NCI-H2081 treated with DMSO at 0.1 percent for 48 hours (cell line): ENCODE data around the gene BRI3.
A peak's percentile ranks its signal among the peaks of the same experiment; 100 is the strongest.

Source experiments
- DNase-seq: peaks from one replicate; lab custom pipeline; 2025; lab: John Stamatoyannopoulos, UW

The BRI3 gene

DNA sequence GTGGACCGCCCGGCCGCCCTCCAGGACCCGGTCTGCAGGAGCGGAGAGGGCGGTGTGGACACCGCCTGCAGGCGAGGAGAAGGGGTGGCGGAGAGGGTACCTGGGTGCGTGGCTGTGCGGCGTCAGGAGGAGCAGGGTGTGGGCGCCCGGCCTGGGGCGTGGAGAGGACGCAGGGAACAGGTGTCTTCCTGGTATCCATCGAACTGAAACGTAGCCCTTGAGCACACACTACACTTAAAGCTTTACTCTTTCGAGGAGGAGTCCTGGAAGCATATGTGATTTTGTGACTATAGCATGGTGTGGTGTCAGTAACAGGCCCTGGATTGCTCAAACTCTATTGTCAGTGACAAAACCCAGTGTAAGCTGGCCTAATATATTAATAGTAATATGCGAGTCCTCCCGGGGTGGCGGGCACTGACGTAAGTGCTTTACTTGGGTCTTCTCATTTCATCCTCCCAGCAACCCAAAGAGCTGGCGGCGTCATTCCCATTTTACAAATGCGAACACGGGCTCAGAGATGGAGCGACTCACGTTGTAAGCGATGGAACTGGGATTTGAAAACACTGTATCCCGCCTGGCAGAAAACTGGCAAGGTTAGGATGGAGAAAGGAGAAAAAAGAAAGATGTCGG is 28.9 kb upstream of the BRI3 start:
- DNase-seq = no peak

DNA sequence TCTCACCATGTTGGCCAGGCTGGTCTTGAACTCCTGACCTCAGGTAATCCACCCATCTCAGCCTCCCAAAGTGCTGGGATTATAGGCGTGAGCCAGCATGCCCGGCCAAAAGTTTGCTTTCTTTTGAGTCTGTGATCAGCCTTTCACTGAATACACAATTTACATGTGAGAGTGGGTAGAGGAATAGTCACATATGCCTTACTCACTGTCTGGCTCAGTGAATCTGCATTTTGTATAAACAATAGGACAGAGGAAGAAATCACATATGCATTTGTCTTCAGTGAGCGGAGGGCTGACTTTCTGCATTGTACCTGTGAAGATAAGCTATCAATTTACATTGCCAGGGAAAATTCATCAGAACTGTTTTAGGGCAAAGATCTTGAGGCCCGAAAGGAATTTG is 27.0 kb upstream of the BRI3 start:
- DNase-seq = no peak

DNA sequence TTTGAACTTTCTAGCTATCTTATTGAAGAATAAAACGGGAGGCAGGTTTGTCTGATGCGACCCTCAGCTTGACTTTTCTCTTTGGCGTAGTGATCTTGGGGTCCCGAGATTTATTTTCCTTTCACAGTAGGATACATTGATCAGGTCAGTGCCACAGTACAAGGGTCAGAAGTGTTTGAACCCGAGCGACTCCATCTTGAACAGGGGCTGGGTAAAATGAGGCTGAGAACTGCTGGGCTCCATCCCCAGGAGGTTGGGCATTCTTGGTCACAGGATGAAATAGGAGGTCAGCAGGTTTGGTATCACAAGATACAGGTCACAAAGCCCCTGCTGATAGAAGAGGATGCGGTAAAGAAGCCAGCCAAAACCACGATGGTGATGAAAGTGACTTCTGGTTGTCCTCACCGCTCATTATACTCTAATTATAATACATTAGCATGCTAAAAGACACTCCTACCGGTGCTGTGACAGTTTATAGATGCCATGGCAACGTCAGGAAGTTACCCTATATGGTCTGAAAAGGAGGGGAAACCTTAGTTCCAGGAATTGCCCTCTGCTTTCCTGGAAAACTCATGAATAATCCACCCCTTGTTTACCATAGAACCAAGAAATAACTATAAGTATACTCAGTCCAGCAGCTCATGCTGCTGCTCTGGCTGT is 26.4 kb upstream of the BRI3 start:
- no peak for DNase-seq

DNA sequence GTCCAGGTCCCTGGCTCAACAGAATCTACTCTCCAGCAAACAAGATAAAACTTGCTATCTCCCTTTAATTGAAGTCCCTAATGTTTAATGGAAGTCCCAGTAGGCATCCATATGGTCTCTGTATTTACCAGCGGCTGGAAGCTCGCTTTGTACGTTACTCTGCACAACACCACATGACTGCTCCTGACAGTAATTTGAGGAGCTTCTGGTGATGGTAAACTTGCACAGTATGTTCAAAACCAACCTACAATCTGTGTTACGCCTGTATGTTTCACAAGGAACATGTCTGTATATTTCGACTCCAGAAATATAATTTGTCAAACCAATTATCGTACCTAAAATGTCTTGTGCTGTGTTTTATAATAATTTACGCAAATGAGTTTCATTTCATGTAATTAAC is 25.1 kb upstream of the BRI3 start:
- no peak for DNase-seq

DNA sequence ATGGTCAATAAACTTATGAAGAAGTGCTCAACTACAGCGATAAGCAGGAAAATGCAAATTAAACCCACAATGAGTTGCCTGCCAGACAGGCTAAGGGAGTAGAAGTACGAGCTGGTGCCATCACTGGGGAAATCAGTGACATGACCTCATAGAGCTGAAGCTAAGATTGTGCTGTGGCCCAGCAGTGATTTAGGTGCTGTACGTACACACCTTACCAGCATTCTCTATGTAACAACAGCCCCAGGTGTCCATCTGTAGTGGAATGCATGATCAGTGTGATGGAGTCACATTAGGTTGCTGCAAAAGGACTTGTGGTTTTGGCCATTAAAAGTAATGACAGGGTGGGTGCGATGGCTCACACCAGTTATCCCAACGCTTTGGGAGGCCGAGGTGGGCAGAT is 23.8 kb upstream of the BRI3 start:
- DNase-seq = no peak

DNA sequence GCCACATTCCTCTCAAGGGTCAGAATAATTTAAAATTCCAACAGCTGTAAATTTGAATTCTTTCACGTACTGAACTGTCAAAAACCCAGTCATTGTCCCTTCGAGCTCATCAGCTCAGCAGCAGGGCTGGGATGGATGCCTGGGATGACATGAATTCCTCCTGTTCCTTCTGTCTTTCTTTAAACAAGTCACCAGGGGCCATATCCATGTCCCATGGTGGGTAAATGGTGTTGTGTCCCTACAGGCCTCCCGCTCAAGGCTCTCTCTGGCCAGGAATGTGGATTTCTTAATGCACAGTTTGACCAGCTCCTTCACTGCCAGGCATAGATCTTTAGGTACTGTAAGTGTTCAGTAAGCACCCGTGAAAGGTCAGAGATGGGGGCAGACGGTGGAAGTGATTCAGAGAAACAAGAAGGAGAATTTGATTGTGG is 15.6 kb upstream of the BRI3 start:
- no peak for DNase-seq

DNA sequence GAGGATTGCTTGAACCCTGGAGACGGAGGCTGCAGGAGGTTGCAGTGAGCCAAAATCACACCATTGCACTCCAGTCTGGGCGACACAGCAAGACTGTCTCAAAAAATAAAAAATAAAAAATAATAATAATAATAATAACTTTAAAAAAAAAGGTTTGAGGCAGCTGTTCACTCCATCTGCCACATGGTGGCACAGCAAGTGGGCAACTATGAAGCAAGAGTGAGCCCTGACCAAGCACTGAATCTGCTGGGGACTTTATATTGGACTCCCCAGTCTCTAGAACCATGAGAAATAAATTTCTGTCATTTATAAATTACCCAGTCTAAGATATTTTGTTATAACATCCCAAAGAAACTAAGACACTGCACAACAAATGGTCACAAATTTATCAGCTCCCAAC is 14.6 kb upstream of the BRI3 start:
- DNase-seq = no peak

DNA sequence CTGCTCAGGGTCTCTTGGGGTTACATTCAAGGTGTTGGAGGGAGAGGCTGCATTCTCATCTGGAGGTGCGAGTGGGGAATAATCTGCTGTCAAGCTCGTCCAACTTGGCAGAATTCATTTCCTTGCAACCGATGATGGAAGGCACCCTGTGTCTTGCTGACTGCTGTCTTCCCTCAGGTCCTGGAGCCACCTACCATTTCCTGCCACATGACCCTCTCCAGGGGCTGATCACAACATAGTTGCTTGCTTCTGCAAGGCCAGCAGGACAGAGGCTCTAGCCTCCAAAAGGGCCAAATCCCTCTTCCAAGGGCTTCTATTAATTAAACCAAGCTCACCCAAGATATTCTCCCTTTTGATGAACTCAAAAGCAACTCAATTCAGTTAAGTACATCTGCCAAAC is 14.2 kb upstream of the BRI3 start:
- DNase-seq = no peak

DNA sequence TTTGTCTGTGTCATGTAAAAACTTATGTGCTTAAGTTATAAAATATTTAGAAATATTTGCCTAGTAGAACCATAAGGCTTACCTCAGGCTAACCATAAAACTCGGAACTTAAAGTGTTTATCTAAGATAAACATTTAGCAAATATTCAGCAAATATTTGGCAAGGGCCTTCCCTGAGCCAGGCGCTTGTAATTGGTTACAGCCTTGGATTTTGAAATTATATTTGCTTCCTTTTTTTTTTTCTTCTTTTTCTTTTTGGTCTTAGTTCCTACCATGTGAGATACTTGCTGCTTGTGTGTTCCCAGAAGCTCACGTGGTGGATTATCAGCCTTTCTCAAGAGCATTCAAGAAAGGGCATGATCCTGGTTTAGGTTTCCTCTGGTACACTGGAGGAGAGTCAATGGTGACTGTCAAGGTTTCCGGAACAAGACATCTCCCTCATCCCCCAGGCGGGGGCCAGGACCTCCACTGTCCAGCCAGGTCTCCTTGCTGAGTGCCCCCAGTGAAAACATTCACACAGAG is 5.2 kb upstream of the BRI3 start:
- DNase-seq = no peak

DNA sequence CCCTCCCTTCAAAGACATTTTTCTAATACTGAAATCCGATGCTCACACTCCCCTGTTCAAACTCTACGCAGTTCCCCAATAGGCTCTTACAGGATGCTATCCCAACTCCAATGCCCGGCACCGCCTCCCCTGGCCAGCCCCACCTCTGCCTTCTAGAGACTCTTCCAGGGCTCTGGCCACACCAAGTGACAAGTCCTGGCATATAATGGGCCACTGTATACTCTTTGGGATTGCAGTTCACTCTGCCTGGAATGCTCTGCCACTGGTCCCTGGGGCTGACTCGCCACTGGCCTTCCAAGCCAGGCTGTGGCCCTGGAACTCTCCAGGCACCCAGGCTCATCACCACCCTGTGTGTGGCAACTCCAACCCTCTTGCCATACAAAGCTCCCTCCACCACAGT is 3.1 kb upstream of the BRI3 start:
- DNase-seq = no peak

DNA sequence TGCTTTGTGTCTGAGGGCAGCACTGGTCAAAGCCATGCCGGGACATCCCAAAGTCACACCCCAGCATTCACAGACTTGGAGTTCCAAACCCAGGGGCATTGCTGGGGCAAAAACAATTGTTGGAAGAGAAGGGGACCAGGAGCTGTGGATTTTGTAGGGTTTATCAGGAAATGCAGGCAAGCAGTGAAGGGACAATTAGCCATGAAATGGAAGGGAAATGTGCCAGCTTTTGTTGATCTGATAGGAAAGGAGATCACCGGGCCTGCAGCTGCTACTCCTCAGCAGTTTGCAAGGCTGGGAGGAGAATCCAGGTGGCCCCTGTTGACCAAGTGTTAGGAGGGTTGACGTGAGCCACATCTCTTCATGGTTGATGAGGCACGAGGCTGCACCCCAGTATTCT is 2.5 kb upstream of the BRI3 start:
- peak; percentile 20 for DNase-seq

DNA sequence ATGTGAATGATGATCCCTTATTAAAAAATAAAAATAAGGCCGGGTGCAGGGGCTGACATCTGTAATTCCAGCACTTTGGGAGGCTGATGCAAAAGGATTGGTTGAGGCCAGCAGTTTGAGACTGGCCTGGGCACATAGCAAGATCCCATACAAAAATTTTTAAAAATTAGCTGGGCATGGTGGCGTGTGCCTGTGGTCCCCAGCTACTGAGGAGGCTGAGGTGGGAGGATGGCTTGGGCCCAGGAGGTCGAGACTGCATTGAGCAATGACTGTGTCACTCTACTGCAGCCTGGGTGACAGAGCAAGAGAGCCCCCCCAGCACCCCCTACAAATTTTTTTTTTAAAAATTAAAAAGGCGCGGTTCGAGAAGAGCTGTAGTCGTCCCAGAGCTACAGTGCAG is 1.2 kb upstream of the BRI3 start:
- no peak for DNase-seq

DNA sequence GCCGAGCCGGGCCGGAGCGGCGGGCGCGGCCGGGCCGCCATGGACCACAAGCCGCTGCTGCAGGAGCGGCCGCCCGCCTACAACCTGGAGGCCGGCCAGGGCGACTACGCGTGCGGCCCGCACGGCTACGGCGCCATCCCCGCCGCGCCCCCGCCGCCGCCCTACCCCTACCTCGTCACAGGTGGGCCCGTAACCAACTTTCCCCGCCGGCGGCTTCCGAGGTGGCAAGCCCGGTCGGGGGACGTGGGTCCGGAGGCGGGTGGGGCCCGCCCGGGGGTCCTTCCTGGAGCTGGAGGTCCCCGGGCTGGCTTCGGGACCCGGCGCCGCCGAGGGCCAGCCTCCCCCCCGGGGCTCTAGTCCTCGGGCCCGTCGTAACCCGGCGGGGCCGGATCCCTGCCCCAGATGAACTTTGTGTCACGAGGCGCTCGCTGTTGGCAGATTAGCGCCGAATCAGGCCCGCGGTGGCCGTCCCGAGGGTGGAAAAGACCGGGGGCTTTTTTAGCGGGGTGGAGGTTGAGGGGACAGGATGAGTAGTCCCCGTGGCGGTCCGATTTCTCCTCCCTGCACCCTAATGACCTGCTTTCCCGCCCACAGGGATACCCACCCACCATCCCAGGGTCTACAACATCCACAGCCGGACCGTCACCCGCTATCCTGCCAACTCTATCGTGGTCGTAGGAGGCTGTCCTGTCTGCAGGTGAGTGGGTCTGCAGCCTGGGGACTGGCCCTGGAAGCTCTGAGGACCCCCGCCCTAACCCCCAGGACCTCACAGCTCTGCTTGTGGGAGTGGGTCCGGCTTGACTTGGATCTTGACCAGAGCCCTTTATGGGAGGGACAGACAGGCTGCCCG is 496 bp downstream of the BRI3 start:
- DNase-seq = no peak

DNA sequence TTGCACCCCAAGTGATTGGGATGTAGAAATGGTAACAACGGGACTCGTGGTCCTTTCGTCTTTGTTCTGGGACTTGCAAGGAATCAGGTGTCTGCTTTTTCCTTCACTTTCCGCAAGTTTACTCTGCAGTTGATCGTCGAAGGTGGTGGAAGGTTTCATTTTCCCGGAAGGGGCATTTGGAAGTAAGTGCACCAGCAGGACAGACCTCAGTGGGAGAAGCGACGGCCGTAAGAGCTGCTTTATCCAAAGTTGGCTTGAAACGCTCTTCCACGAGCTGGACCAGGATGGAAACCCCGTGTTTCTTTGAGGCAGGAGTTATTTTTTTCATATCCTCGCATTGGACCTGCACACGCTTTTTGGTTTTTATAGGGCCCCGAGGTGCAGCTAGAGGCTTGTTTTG is 1.2 kb downstream of the BRI3 start:
- DNase-seq = no peak

DNA sequence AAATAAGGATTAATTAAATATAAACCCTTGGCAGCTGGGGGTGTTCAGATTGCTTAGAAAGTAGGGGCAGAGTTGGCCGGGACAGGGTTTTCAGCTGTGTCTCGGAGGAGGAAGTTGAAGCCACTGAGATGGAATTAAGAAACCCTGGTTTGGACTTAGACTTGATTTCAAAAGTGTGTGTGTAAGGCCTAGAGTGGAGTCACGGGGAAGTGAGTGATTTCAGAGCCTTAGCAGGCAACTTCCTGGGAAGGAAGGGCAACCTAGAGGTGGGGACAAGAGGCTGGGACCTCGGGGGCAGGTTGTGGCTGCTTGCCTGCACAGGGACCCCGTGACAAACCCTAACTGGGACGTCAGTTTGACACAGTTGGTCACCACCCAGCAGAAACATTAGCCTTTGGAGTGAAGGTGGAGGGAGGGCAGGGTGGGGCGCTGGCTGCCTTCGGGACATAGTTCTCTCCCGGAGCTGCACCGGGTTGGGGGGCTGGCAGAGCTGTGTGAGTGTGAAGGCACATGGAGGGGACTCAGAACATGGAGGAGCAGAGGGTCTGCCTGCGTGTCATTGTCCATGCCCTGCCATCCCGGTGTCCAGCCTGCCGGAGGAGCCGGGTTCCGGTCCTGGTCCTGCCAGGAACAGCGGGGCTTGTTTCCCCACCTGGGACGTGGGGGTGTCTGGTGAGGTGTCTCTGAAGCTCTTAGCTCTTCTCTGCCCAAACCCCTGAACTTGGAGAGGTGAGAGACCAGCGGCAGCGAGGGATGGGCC is 1.8 kb downstream of the BRI3 start:
- DNase-seq = no peak

DNA sequence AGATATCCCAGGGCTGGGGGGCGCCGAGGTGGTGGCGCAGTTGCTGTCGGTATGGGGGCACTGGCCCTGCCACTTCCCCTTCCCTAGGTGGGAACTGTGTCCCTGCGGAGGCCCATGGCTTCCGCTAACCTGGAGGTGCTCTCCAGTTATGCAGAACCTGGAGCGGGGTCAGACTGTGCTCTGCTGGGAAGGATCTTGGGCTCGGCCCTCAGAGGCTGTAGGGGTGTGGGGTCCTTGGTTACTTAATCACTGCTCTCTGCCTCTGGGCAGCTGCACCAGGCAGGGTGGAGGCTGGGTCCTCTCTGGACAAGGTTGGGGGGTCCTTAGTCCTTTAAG is 2.4 kb downstream of the BRI3 start:
- no peak for DNase-seq

DNA sequence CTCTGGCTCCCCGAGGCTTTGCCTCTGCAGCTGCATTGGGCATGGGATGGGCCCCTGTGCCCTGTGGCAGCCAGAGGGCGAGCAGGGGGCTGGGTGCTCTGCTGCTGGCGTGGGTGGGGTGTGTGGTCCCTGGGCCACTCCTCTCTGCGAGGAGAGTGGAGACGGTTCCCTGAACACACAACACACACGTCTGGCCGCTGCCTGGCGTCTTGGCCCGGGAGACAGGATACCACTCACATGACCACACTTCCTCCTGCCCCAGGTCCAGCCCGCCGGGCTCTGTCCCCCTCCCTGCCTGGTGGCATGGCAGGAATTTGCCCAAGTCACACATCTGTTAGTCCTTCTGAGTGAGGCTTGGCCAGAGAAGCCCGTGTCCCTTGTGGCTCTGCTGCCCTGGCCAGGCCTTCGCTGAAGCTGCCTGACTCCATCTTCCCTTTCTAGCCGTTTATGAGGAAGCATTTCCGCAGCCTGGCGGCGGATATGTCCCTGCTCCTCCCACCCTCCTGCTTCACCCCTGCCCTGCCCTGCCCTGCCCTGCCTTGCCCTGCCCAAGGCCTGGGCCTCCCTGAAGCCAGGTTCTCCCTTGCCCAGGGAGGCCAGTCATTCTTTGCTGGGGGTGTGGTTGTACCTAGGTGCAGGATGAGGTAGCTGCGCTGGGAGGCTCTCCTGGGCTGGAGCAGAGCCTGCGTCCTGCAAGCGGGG is 3.0 kb downstream of the BRI3 start:
- no peak for DNase-seq

DNA sequence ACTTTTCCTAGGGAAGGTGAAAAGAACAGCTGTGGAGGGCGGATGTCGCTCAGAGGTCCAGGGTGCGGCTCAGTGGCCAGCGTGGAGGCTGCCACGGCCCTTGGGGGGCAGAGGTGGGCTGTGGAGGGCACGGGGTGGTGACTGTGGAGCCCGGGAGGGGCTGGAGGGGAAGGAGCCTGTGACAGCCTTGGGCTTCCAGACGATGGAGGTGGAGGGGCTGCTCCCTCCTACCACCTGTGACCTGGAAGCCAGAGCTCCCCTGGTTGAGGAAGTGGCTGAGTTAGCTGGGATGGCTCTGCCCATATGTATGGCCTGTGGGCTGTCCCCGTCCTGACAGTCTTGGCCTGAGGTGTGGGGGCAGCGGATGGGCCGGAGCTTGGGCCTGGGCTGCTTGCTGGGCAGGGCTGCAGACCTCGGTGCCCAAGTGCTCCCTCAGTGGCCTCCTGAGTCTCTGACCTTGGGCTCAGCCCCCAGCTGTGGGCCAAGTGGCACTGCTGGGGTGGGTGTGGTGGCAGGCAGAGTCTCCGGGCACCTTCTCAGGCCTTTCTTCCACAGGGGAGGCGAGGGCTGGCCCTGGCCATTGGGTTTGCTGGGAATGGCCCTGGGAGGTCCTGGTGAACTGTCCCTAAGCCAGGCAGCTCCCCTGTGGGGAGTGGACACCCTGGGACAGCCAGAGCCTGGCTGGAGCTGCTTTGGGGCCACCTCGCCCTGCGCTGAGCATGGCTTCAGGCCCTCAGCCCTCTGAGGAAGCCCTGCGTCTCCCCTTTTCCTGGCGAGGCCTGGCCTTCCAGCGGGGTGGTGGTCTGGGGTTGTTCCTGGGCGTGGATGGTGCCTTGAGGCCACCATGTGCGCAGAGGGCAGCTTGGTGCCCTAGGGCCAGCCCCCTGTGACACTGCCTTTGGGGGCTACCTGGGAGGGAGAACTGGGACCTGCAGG is 3.9 kb downstream of the BRI3 start:
- DNase-seq = no peak

DNA sequence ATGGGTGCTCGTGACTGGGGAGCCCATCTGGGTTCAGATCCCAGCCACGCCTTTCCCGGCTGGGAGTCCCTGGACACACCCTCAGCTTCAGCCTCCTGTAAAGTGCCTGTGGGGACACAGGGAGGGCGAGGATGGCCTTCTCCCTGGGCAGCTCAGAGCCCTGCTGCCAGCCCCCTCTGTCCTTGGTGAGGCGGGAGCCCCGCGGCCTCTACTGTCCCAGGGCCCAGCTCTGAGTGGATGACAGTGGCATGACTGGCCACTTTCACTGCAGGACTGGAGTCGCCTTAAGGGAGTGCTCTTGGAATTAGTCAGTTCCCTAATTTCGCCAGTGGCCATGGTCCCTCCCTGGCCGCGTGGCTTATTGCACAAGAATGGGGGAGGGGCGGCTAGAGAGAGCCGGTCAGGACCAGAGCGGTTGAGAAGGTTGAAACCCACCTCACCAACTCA is 4.6 kb downstream of the BRI3 start:
- no peak for DNase-seq

DNA sequence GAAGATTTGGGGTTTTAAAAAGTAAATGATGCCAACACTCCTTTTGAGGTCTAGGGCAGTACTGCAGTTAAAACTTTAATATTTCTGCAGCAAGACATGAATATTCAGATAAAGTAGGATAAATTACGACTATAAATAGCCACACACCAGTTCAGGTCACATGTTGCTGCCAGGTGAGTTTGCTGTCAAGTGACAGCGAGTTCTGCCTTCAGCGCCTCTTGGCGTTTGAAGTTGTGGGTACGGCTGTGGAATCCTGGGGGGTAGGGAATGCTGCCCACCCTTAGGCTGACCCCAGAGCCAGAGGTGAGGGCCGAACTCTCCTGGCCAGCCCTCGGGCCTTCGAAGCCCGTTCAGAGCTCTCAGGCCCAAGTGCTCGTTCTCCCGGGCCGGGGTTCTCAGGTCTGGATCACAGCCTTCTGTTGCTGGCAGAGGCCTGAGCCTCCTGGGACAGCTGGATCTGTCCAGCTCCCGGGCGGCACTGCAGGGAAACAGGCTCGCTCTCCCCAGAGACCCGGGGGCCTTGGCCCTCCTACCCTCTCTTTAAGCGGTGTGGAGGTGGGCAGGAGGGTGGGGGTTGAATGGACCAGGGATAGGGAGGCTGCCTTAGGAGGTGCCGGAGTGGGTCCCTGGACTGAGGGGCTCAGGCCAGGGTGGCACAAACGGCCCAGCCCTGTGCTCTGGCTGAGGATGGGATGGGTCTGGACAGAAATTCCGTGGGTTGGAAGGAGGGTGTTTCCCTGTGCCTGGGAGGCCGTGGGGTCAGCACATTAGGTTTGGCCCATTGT is 5.4 kb downstream of the BRI3 start:
- no peak for DNase-seq
